NCI-H1417 treated with DMSO at 0.1 percent for 48 hours (cell line): ENCODE results near the gene STK38L.
A peak's percentile ranks its signal among the peaks of the same experiment; 100 is the strongest.
"Not testable (repeated sequence)": the region's sequence is repeated elsewhere in the genome, so short reads cannot be mapped to it uniquely, and the experiment has no call there.

Source experiments
- DNase-seq: peaks from one replicate; lab custom pipeline; 2025; lab: John Stamatoyannopoulos, UW

The STK38L gene

GRCh38 chr12:27226407-27226929 is 17.6 kb upstream of the STK38L start:
- no peak for DNase-seq

GRCh38 chr12:27229367-27229766 is 14.7 kb upstream of the STK38L start:
- no peak for DNase-seq

GRCh38 chr12:27231374-27231773 is 12.7 kb upstream of the STK38L start:
- DNase-seq, result not testable (repeated sequence)

GRCh38 chr12:27233814-27234213 is 10.3 kb upstream of the STK38L start:
- no peak for DNase-seq

GRCh38 chr12:27236498-27236897 is 7.6 kb upstream of the STK38L start:
- DNase-seq, result no peak

- no peak for DNase-seq
Measured at GRCh38 chr12:27237790-27238771, 6.0 kb upstream of the STK38L start.

GRCh38 chr12:27243006-27243405 is 1.1 kb upstream of the STK38L start:
- DNase-seq, result no peak

GRCh38 chr12:27244689-27245488 is 803 bp downstream of the STK38L start:
- DNase-seq, result no peak

- no peak for DNase-seq
Measured at GRCh38 chr12:27246141-27246540, 2.1 kb downstream of the STK38L start.

GRCh38 chr12:27246774-27247173 is 2.7 kb downstream of the STK38L start:
- DNase-seq, result no peak

- DNase-seq, result no peak
Measured at GRCh38 chr12:27252934-27253333, 8.8 kb downstream of the STK38L start.

- DNase-seq, result no peak
Measured at GRCh38 chr12:27253347-27253746, 9.3 kb downstream of the STK38L start.

- no peak for DNase-seq
Measured at GRCh38 chr12:27255806-27256205, 11.7 kb downstream of the STK38L start.

- DNase-seq, result no peak
Measured at GRCh38 chr12:27257104-27257843, 13.2 kb downstream of the STK38L start.

GRCh38 chr12:27260746-27261145 is 16.7 kb downstream of the STK38L start:
- no peak for DNase-seq

- DNase-seq, result no peak
Measured at GRCh38 chr12:27261866-27262265, 17.8 kb downstream of the STK38L start.

- DNase-seq, result no peak
Measured at GRCh38 chr12:27270148-27270547, 26.1 kb downstream of the STK38L start.

GRCh38 chr12:27271206-27271605 is 27.1 kb downstream of the STK38L start:
- no peak for DNase-seq

- DNase-seq, result peak; percentile 86
Measured at GRCh38 chr12:27272373-27273028, 28.4 kb downstream of the STK38L start.

- DNase-seq, result no peak
Measured at GRCh38 chr12:27273114-27273513, 29.0 kb downstream of the STK38L start.

GRCh38 chr12:27274706-27275105 is 30.6 kb downstream of the STK38L start:
- no peak for DNase-seq
